UCSD-AML1 (cell line): ENCODE data around the gene SLC36A3.
"Not testable (repeated sequence)": the region's sequence is repeated elsewhere in the genome, so short reads cannot be mapped to it uniquely, and the experiment has no call there.

Source experiments
- DNase-seq: peaks from one replicate; lab custom pipeline; 2025; ENCODE audit not compliant: unreplicated experiment; lab: John Stamatoyannopoulos, UW

Gene SLC36A3

DNA sequence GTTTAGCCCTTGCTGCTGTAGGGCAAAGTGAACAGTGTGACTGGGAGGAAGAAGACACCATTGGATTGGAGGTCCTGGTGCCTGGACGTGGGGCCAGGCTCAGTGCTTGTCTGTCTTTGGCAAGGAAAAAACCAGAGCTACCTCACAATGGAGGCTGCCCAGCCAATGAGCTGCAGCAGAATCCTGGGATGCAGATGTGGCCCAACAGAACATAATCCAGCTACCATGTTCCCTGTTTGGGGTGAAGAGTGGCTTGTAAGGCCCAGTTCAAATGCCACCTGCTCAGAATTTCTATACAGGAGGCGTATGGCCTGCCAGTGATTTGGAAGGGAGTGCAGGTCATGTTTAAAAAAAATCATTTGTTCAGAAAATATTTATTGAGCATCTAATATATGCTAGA, at the start of gene SLC36A3:
SLC36A3 (minus strand) TSS at position 101 of the 400 bp plus-strand sequence. CDS start 412 bp downstream, outside the sequence.
- no peak for DNase-seq

DNA sequence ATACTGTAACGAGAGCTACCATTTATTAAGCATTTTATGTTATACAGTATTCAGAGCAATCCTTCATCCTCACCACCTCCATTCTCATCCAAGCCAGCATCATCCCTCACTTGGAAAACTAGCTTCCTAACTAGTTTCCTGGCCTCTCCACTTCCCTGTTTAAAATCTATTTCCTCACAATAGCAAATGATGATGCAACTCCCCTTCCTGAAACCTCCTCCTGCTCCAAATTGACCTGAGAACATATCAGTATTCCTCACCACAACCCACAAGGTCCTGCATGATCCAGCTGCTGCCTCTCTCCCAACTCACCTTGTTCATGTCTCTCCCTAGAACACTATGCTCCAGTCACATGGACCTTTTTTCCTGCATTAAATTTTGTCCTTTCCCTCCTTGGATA, 48.1 kb upstream of the SLC36A3 start:
- no peak for DNase-seq

DNA sequence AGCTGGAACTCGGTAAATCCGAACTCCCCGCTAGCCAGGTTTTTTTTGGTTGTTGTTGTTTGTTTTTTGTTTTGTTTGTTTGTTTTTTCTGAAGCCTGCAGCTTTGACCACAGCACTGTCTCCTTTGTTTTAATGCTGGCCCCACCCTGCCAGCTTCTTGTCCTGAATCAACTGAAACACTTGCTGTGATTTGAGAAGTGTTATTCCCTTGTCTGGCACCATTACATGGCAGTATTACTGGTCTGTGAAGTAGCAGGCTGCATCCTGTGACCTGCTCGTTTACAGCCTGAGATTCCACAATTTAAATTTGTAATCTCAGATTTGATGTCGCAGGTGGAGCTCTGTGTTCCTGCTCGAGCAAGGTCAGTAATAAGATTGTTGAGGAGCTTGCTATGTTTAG, 45.2 kb upstream of the SLC36A3 start:
- no peak for DNase-seq

DNA sequence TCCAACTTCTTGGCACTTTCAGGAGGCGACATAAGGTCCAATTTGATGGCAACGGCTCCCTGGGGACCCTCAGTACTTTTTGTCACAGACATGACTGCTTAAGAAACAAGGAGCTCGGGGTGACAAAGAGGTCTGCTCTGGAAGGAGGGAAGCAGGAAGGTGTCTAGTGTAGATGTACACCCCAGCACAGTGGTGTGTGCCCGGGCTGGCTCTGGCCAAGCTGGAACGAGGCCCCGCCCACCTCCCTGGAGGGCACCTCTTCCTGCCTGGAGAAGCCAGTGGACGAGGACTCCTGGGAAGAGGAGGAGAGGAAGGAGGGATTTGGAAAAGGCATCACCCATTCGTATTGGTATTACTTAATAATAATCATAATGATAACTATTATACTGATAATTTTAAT, 43.8 kb upstream of the SLC36A3 start, which contains the start of gene SLC36A2:
SLC36A2 (minus strand) TSS at position 191 of the 400 bp plus-strand sequence; CDS start at position 92, 99 bp downstream.
- DNase-seq, result no peak

DNA sequence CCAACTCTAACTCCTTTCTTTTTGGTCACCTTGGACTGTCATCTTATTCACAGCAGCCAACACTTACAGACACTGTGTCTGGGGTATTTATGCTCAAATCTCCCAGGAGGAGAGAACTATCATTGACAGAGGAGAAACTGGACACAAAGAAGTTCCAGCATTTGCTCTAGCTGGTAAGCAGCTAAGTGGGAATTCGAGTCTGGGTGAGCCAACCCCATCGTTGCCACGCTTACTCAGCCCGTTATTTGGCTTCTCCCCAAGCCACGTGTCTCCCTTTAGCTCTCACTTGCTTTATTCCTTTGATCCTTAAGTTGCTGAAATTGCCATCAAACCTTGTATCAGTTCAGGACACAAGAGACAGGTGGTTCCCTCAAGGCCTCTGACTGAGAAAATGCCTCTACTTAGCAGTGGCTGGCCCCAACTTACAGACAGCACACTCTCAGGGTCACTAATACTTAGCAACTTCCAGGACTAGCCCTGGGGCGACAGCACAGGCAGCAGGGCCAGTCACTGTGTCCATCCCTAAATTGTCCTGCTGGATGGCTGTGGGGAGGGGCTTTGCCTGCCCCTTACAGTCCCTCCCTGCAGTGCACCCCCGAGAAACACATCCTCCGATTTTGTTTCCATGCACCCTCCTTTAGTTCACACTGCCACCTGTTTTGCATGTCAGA, 42.4 kb upstream of the SLC36A3 start:
- no peak for DNase-seq

DNA sequence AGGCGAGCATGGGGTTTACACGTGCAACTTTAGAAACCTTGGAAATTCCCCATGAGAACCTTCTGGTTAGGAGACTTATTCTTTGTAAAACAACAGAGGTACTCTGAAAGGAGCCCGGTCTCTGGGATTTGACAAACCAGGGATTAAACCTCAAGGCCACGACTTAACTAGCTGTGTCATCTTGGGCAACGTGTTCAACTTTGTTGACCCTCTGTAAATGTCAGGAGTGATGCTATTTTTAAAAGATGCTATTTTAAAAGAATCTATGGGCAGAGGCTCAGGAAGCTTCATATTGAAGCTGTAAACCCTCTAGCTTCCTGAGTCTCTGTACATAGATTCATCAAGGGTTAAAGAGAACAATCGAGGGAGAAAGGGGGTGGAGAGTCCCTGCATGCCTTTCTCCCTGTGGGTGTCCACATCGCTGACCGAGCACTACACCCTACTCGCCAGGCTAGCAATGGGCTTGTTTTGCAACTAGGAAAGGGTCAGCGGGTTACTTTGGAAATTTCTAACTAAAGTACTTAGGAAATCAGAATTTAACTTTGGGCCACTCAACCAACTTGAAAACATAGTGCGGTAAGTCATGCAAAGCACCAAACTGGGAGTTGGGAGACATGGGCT, 41.7 kb upstream of the SLC36A3 start:
- no peak for DNase-seq

DNA sequence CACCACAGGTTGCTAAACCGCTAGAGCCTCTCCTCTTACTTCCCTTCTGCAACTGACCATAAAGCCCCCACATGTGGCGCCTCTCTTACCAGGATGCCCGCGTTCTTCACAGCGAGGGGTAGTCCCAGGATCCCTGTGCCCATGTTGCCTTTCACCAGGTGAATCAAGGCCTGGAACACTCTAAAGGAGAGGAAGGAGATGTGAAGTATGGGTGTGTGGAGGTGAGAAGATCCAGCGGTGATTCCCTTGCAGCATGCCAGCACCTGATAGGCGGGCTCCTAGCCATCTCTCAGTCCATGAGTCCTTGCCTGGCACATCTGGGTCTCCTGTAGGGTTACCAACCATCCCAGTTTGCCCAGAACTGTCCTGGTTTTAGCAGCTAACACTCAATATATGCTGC, 40.5 kb upstream of the SLC36A3 start:
- DNase-seq, result no peak

DNA sequence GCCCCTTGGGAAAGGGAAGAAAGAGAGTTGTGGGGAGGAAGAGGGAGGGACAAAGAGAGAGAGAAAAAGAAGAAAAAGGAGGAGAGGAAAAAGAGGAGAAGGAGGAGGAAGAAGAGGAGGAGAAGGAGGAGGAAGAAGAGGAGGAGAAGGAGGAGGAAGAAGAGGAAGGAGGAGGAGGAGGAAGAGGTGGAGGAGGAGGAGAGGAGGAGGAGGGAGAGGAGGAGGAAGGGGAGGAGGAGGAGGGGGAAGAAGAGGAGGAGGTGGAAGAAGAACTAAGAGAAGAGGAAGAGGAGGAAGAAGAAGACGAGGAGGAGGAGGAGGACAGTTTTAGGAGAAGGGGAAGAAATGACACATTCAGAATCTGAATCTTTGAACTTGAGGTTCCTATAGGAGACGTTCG, 36.4 kb upstream of the SLC36A3 start:
- no peak for DNase-seq

DNA sequence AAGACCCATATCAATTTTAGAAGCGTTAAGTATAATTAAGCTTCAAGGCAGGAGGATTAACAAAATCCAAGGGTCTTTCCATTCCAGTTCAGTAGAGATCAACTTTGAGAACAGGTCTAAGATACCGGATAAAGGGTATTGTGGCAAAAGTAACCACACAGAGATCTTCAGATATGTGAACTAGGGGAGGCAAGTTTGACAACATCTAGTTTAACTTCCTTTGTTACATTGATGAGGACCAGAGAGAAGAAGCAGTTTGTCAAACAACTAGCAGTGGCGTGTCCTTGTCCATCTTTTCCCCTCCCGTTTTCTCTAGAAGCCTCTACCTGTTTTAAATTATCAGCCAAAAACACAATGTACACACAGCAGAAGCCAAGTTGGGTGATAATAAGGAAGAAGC, 35.2 kb upstream of the SLC36A3 start:
- no peak for DNase-seq

DNA sequence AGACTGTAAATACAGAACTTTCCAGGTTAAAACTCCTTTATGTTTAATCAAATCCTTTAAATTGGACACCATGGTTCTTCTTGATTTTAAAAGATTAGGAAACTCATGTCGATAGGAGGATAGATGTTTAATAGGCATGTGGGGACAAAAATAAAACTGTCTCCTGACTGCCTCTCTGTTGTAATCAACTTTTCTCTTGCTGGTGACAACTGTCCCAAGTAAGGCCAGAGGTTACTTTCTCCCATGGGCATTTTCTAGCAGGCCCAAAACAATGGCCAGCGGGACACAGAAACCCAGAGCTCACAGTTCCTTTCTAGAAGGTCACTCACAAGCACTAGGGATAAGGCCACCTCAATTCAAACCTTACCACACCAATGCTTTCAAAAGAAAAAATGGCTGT, 29.3 kb upstream of the SLC36A3 start:
- no peak for DNase-seq

DNA sequence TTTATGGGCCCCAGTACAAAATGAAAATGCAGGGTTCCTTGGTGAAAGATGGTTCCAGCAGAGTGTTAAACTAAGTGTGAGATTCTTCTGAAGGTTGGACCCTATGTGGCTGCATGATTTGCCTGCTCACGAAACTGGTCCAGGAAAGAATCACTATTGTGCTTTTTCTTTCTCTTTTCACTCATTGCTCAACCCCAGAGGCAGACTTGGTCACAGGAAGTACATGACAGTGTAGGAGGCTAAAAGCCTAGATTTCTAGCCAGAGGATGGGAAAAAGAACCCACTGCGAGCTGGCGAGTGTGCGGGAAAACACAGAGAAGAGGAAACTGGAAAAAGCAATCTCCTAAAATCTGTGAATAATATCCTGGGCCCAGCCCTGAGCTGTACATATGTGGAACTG, 25.2 kb upstream of the SLC36A3 start:
- no peak for DNase-seq

DNA sequence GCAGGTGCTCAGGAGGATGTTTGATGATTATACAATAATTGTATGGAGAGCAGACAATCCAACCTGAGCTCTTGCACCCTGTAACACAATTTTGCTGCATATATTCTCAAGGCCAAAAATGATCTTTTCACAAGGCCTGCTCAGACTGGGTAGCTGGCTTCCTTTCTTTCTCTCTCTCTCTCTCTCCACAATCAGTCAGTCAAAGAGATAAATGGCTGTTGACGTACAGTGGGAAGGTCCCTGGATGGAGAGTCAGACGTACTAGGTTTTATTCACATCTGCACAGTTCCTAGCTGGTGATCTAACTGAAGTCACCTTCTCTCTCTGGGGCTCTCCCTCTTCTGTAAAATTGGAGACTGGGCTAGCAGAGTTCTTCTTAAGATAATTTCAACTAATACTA, 24.0 kb upstream of the SLC36A3 start:
- no peak for DNase-seq

DNA sequence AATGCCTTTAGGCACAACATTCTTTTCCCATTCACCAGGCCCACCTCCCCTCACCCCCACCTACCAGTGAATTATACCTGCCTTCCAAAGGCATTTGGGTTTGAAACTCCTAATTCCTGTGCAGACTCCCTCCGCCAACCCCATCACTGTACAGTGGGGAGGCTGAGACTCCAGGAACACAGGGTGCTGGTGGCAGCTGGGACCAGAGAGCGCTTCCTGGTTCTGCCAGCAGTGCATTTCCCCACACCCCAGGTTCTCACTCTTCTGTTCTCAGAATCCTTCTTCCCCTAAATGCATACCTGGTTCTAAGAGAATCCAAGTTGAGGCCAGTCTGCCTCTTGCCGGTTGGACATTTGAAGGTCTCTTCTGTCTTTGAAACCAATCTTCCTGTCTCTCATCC, 22.7 kb upstream of the SLC36A3 start:
- DNase-seq, result no peak

DNA sequence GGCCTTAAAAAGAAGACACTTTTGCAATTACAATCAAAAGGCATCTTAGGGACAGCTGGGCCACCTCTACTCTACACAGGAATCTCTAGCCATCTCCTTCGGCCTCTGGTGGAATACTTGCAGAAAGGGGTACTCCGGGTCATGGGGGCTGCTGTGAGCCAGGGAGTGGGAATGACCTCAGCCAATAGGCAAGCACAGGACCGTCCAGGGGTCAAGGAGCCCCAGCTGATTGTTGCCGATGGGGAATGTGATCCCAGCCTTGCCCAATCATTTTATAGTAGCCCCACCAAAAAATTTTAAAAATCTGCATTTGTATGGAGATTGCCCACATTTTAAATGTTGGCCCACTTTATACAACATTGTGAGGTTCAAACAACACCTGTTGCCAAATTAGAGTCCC, 16.9 kb upstream of the SLC36A3 start:
- no peak for DNase-seq

DNA sequence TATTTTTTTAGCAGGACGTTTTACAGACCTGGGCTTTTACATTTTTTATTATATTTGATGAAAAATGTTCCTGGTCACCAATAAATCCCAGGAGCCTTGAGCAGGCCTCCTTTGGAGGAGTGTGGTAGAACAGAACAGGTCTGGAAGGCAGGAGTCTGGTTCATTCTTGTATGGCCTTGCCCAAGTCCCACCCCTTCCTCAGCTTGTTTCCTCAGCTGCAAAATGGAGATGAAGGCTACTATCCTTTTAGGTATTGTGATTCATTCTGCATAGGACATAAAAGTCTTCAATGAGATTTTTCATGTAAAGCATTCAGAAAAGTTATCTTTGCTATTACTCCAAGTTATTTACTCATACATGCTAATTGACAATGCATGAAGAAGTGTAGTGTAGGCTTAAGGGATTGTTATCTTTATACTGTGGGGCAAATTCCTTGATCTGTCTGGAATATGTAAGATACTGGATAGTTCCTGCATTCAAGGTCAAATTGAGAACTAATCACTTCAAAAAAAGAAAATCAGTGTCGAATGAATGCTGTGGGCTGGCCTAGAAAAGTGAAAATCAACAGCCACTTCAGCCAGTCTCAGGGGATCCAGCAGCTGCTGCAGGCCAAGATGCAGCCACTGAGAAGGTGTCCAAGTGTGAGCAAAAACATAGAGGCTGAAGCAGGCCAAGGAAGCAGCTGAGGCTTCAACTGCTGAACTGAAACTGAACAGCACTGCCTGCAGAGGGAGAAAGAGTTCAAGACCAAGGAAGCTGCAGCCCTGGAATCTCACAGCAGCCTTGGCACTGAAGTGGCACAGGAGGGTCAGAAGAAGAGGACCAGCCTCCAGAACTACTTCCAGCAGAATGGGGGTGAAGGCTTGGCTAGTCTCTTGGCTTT, 15.5 kb upstream of the SLC36A3 start:
- DNase-seq, result no peak

DNA sequence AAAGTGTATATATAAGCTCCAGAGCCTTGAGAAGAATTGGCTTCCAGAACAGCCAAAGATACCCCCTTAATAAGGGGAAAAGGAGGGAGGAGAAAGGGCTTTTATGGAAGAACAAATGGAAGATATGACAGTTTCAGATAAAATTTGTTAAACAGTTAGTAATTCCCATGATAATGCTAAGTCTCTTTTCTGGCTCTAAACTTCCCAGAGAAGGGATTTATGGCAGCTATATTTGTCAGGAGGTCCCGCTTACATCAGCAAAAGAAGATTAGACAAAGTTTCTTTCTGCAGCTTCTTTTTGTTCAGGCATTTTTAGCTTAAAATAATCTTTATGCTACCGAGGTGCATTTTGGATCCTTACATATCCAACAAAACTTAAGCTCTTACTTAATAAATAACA, 14.3 kb upstream of the SLC36A3 start:
- no peak for DNase-seq

DNA sequence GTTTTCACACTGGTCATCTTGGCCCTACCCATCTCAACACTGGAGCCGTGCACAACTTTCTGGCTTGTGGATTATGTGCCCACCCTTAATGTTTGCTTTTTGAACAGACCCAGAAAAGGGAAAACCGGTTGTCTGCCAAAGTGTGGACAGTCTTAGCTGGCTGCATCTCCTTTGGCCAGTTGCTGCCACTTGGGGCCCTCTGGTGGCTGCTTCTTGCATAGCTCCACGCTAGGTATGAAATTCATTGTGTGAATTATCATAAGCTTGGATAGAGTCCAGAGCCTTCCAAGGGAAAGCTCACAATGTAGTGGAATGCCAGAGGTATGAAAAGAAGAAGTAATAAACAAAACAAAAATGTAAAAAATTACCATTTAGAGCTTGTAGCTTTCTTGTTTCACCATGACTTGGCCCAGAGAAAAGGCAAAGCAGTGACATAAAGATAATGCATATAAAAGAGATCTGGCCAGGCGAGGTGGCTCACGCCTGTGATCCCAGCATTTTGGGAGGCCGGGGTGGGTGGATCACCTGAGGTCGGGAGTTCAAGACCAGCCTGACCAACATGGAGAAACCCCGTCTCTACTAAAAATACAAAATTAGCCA, 12.5 kb upstream of the SLC36A3 start:
- peak; percentile 53 for DNase-seq

DNA sequence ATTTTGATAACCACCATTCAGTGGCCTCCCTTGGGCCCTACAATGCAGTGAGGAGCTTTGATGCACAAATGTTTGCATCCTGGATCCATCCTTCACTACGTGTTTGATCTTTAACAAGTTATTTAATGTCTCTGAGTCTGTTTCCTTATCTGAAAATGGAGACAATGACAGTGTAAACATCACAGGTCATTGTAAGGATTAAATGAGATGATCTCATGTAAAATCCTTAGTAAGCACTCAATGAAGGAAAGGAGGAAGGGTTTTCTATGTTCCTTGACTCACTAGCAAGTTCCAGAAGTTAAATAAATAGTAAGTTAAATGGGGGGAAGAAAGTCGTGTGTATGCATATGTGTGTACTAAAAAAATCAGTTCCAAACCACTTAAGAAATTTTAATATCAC, 9.8 kb upstream of the SLC36A3 start:
- no peak for DNase-seq

DNA sequence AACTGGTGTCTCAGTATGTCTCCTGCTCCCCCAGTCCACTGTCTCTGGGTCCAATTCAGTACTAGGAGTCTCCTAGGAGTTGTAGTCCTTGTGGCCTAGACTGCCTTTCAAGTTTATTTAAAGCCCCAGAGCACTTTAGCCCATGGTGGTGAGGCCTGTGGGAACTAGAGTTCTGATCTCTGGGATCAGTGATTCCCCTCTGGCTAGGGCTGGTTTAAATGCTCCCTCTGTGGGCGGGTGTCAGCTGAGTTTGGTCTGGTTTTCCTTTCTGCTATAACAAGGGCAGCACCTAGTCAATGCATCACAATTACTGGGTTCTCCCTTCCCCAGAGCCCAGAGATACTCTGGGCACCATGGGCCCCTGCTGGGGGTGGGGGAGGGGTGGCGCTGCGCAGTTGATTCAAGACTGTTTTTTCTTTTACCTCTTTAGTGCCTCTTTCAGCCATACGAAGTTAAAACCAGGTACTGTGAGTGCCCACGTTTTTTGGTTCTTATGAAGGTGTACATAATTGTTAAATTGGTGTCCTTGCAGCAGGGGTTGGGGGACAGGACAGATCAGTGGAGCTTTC, 9.3 kb upstream of the SLC36A3 start:
- no peak for DNase-seq

DNA sequence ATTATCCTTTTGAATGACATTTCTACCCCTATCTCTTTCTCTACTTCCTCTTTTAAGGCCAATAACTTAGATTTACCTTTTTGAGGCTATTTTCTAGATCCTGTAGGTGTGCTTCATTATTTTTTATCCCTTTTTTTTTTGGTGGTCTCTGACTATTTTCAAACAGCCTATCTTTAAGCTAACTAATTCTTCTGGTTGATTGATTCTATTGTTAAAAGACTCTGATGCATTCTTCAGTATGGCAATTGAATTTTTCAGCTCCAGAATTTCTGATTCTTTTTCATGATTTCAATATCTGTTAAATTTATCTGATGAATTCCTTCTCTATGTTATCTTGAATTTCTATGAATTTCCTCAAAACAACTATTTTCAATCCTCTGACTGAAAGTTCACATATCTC, 7.4 kb upstream of the SLC36A3 start:
- no peak for DNase-seq

DNA sequence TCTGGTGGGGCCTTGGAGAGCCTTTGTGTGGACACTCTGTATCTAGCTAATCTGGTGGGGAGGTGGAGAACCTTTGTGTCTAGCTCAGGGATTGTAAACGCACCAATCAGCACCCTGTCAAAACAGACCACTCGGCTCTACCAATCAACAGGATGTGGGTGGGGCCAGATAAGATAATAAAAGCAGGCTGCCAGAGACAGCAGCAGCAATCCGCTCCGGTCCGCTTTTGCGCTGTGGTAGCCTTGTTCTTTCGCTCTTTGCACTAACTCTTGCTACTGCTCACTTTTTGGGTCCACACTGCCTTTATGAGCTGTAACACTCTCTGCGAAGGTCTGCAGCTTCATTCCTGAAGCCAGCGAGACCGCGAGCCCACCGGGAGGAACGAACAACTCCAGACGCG, 6.3 kb upstream of the SLC36A3 start:
- not testable (repeated sequence) for DNase-seq
